Osteocyte (in vitro differentiated cells): ENCODE results near the gene MT1G. TPM values are rescaled to one million over a fixed set of nuclear protein-coding genes. Genes with fewer than 3 reads are reported as not detected.
"Not testable (repeated sequence)": the region's sequence is repeated elsewhere in the genome, so short reads cannot be mapped to it uniquely, and the experiment has no call there.

Experiments
- DNase-seq: peaks from one replicate; pipeline ENCODE4 v3.0.0; 2021; ENCODE audit warnings: mixed read lengths; ENCODE audit not compliant: unreplicated experiment; ENCODE audit errors: extremely low spot score
- H3K27ac Mint-ChIP-seq: one replicate; pipeline ENCODE4 v1.8.0; 2021; ENCODE audit warnings: mild to moderate bottlenecking, mixed read lengths; ENCODE audit not compliant: unreplicated experiment
- H3K27me3 Mint-ChIP-seq: one replicate; pipeline ENCODE4 v1.8.0; 2021; ENCODE audit warnings: mixed read lengths; ENCODE audit not compliant: unreplicated experiment
- H3K36me3 Mint-ChIP-seq: one replicate; pipeline ENCODE4 v1.8.0; 2021; ENCODE audit warnings: mixed read lengths; ENCODE audit not compliant: unreplicated experiment
- H3K4me1 Mint-ChIP-seq: one replicate; pipeline ENCODE4 v1.8.0; 2021; ENCODE audit warnings: mixed read lengths; ENCODE audit not compliant: unreplicated experiment
- H3K4me3 Mint-ChIP-seq: one replicate; pipeline ENCODE4 v1.8.0; 2021; ENCODE audit warnings: mild to moderate bottlenecking, moderate library complexity, mixed read lengths; ENCODE audit not compliant: unreplicated experiment
- H3K9me3 Mint-ChIP-seq: one replicate; pipeline ENCODE4 v1.8.0; 2021; ENCODE audit warnings: mixed read lengths; ENCODE audit not compliant: unreplicated experiment
- CTCF ChIP-seq: fragments of 200-600 bp; sonication (generic); IDR thresholded peaks from 2 replicates; pipeline ENCODE4 v1.5.0; 2021; ENCODE audit warnings: antibody characterized with exemption, mild to moderate bottlenecking, moderate library complexity
- total RNA-seq: library from RNA; stranded (reverse); gene quantifications from 2 replicates; pipeline ENCODE4 v1.2.1, GENCODE V29; 2021

The MT1G gene
- total RNA-seq, 1 donor from 2014 or later: not detected

GRCh38 chr16:56669005-56669839 lies 1.4 kb upstream of the MT1G start, which contains the start of gene MT1H:
Gene MT1H (plus strand): TSS chr16:56669814. CDS start chr16:56669885, 71 bp downstream.
- Mint-ChIP-seq H3K36me3 (no peaks in the 10 kb centered on the region), H3K4me1 (no peaks in the 10 kb centered on the region), H3K27ac (no peak within 1 kb of the TSS), H3K27me3 (peaks cover 48% of the 10 kb centered on the region), H3K9me3 (no peaks in the 10 kb centered on the region), H3K4me3 (no peak within 1 kb of the TSS)
- DNase-seq: no peak
- TF ChIP-seq CTCF: no peak

GRCh38 chr16:56665286-56666261 lies 2.3 kb downstream of the MT1G start:
- not testable (repeated sequence) for DNase-seq, H3K4me3 Mint-ChIP-seq, H3K27ac Mint-ChIP-seq, H3K36me3 Mint-ChIP-seq, H3K4me1 Mint-ChIP-seq, H3K9me3 Mint-ChIP-seq
- H3K27me3 Mint-ChIP-seq: peaks cover 65% of the 10 kb centered on the region

GRCh38 chr16:56664506-56664905 lies 3.4 kb downstream of the MT1G start:
- H3K4me1 Mint-ChIP-seq: peaks cover 7% of the 10 kb centered on the region
- no peak overlapping the region for H3K4me3 Mint-ChIP-seq
- no peaks in the 10 kb centered on the region for H3K9me3 Mint-ChIP-seq
- DNase-seq: no peak
- H3K36me3 Mint-ChIP-seq: peaks cover 1% of the 10 kb centered on the region
- peaks cover 71% of the 10 kb centered on the region for H3K27me3 Mint-ChIP-seq
- no peak for TF ChIP-seq CTCF
- H3K27ac Mint-ChIP-seq: no peak overlapping the region

- H3K9me3 Mint-ChIP-seq: no peaks in the 10 kb centered on the region
- H3K27me3 Mint-ChIP-seq: peaks cover 57% of the 10 kb centered on the region
- no peak for TF ChIP-seq CTCF
- DNase-seq: no peak
- H3K27ac Mint-ChIP-seq: no peak overlapping the region
- H3K36me3 Mint-ChIP-seq: peaks cover 1% of the 10 kb centered on the region
- H3K4me1 Mint-ChIP-seq: peaks cover 16% of the 10 kb centered on the region
- no peak overlapping the region for H3K4me3 Mint-ChIP-seq
These were observed 5.2 kb downstream of the MT1G start for GRCh38 chr16:56662357-56663354.
